Adrenal gland (tissue), 19 donors: ENCODE data around the gene DUSP22. TPM values are rescaled to one million over a fixed set of nuclear protein-coding genes. Genes with fewer than 3 reads are reported as not detected.
A peak's percentile ranks its signal among the peaks of the same experiment; 100 is the strongest.
"Not testable (repeated sequence)": the region's sequence is repeated elsewhere in the genome, so short reads cannot be mapped to it uniquely, and the experiment has no call there.

Source experiments
- DNase-seq, 7 donors: peaks; one replicate each; pipeline ENCODE4 v3.0.0-alpha.2; 2019 to 2020
- H3K27ac ChIP-seq, 5 donors: fragments of 200-600 bp; sonication (generic) in 4 of 5; 1 replicate in 3 of 5; 2 replicates in 2 of 5; pipeline versions ENCODE4 v1.5.1 to v1.8.0; 2016 to 2020; ENCODE audit warnings: mild to moderate bottlenecking in 1 of 5
- H3K27me3 ChIP-seq: fragments of 200-600 bp; 2 replicates; pipeline ENCODE4 v1.8.0; 2021
- H3K36me3 ChIP-seq, 2 donors: fragments of 200-600 bp; replicated peaks in 1 of 2; 1 replicate in 1 of 2; 2 replicates in 1 of 2; pipeline versions ENCODE4 v1.5.1 to v1.8.0; 2018 to 2022
- H3K4me1 ChIP-seq, 2 donors: fragments of 200-600 bp; replicated peaks in 1 of 2; 1 replicate in 1 of 2; 2 replicates in 1 of 2; pipeline versions ENCODE4 v1.5.1 to v1.8.0; 2018 to 2021
- H3K4me3 ChIP-seq, 4 donors: fragments of 200-600 bp; sonication (generic) in 3 of 4; one replicate each; pipeline ENCODE4 v1.5.1; 2016 to 2018
- H3K9me3 ChIP-seq, 3 donors: fragments of 200-600 bp; sonication (generic) in 1 of 3; replicated peaks in 1 of 3; 1 replicate in 2 of 3; 2 replicates in 1 of 3; pipeline versions ENCODE4 v1.5.1 to v1.8.0; 2016 to 2021
- POLR2A ChIP-seq, 2 donors: fragments of 450-650 bp; IDR thresholded peaks; one replicate each; pipeline ENCODE4 v1.6.1; 2017; ENCODE audit warnings: antibody characterized with exemption in 2 of 2, mild to moderate bottlenecking in 2 of 2, moderate library complexity in 1 of 2
- WGBS, 4 donors: extraction: QIAGEN DNeasy Blood & Tissue Kit in 2 of 4; methylation state at CpG; one replicate each; pipeline versions ENCODE4 v1.1.5 to v1.1.7; 2013 to 2017; 5-methylcytosine and 5-hydroxymethylcytosine counted together
- intact Hi-C, 2 donors: fragments of 100-400 bp; cut with DNase I; formaldehyde crosslinking; loops; one replicate each; pipeline versions ENCODE4 v1.14.1 to v1.15.0; 2022 to 2023
- long read RNA-seq, 10 donors: library from polyadenylated mRNA in 3 of 10; unstranded in 2 of 10; stranded (forward) in 1 of 10; transcript quantifications; one replicate each; pipeline ENCODE4 v2.0.0 and lab custom pipeline, GENCODE V29; 2021 to 2026
- polyA plus RNA-seq, 3 donors: library from polyadenylated mRNA; stranded (reverse); fragments of 200-250 nt in 2 of 3; fragments of 350-450 nt in 1 of 3; fragmentation: Illumina TruSeq in 1 of 3; extraction: RNeasy Lipid Tissue Mini Kit (QIAGEN cat#74804) in 1 of 3; gene quantifications; one replicate each; pipeline ENCODE4 v1.2.3, GENCODE V29; 2013 to 2014
- total RNA-seq, 9 donors: library from RNA; depleted of rRNA in 4 of 9; stranded (reverse); fragments of >200 nt in 4 of 9; fragments of 120-200 nt in 1 of 9; fragmentation: NEBNext Ultra II Directional in 1 of 9; extraction: Animal tissue kit (Norgen Biotek cat#: 25700) in 1 of 9; gene quantifications; one replicate each; pipeline versions ENCODE4 v1.1.0 to v1.2.4, GENCODE V29; 2013 to 2023
- TF ChIP-seq, protein P1 (sequence below), 6 experiments: fragments of 450-650 bp in 4 of 6; fragments of 200-600 bp in 2 of 6; sonication (generic) in 1 of 6; IDR thresholded peaks; 1 replicate in 5 of 6; 2 replicates in 1 of 6; pipeline versions ENCODE4 v1.5.1 to v1.8.0; 2016 to 2021; ENCODE audit warnings: antibody characterized with exemption in 6 of 6, mild to moderate bottlenecking in 2 of 6, moderate library complexity in 1 of 6
- donor health status: healthy with polysubstance abuse.
- donor health status: Bipolar disorder and iron deficiency.
- donor health status: DM: yes; HTN: yes; CAD: no.
- donor health status: DM: no; HTN: no; CAD: no.
- donor health status: DM: no; HTN: no; CAD: no.
- donor health status: DM: yes; HTN: yes; CAD: no.

Gene DUSP22, protein sequence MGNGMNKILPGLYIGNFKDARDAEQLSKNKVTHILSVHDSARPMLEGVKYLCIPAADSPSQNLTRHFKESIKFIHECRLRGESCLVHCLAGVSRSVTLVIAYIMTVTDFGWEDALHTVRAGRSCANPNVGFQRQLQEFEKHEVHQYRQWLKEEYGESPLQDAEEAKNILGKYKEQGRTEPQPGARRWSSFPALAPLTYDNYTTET
- total RNA-seq (10 to 100 TPM; 16.7 to 39.3 (median 31.2) TPM), polyA plus RNA-seq (10 to 100 TPM; 18.2 to 22.8 (median 22.4) TPM)
- long read RNA-seq, donor 1, partial matches to known transcripts: 0 of 6 reads
- long read RNA-seq, donor 1, other reads (novel, unspliced or antisense): 0 of 6 reads
- long read RNA-seq, donor 2, partial matches to known transcripts: 0 of 2 reads
- long read RNA-seq, donor 2, other reads (novel, unspliced or antisense): 0 of 2 reads
- long read RNA-seq, donor 3, partial matches to known transcripts: 0 of 3 reads
- long read RNA-seq, donor 3, other reads (novel, unspliced or antisense): 0 of 3 reads
- long read RNA-seq, donor 4, transcript DUSP22-201 (8 exons, 1,485 nt): major isoform, 9 of 13 reads
- long read RNA-seq, donor 4, partial matches to known transcripts: 1 of 13 reads
- long read RNA-seq, donor 4, other reads (novel, unspliced or antisense): 2 of 13 reads
- long read RNA-seq, donor 5, transcript DUSP22-208 (6 exons, 1,166 nt): minor isoform, 20 of 59 reads
- long read RNA-seq, donor 5, transcript DUSP22-202 (7 exons, 3,098 nt): major isoform, 22 of 59 reads
- long read RNA-seq, donor 5, transcript DUSP22-201 (8 exons, 1,485 nt): minor isoform, 7 of 59 reads
- long read RNA-seq, donor 5, partial matches to known transcripts: 1 of 59 reads
- long read RNA-seq, donor 5, other reads (novel, unspliced or antisense): 4 of 59 reads
- long read RNA-seq, donor 6, partial matches to known transcripts: 0 of 9 reads
- long read RNA-seq, donor 6, other reads (novel, unspliced or antisense): 2 of 9 reads
- long read RNA-seq, donor 7, transcript DUSP22-208 (6 exons, 1,166 nt): major isoform, 5 of 8 reads
- long read RNA-seq, donor 7, partial matches to known transcripts: 0 of 8 reads
- long read RNA-seq, donor 7, other reads (novel, unspliced or antisense): 0 of 8 reads
- long read RNA-seq, donor 8, partial matches to known transcripts: 0 of 7 reads
- long read RNA-seq, donor 8, other reads (novel, unspliced or antisense): 0 of 7 reads
- long read RNA-seq, donor 9, partial matches to known transcripts: 0 of 4 reads
- long read RNA-seq, donor 9, other reads (novel, unspliced or antisense): 0 of 4 reads
- long read RNA-seq, donor 10, partial matches to known transcripts: 0 of 3 reads
- long read RNA-seq, donor 10, other reads (novel, unspliced or antisense): 0 of 3 reads

DNA sequence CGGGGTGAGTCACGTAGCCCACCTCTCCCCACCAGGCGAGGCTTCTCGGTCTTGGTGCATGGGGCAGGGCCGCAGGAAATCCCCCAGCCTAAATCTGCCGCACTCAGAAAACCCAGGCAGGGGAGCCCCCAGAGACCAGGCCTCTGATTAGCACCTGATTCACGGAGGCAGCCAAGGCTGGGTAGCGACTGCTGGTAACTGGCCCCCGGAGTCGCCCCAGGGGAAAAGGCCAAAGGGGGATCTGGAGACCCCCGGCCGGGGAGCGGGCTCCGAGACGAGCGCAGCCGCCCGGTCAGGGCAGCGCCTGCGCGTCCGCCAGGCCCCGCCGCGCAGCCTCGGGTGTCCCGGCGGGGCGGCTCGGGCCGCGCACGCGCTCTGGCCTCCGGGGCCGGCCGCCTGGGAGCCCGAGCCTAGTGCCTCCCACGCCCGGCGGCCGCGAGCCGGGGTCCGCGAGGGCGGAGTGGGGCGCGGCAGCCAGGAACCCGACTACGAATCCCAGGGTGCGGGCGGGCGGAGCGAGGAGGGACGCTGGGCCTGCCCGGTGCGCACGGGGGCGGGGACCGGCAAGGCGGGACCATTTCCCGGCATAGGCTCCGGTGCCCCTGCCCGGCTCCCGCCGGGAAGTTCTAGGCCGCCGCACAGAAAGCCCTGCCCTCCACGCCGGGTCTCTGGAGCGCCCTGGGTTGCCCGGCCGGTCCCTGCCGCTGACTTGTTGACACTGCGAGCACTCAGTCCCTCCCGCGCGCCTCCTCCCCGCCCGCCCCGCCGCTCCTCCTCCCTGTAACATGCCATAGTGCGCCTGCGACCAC, at the start of gene DUSP22:
DUSP22 (plus strand) TSS at position 791 of the 809 bp plus-strand sequence. CDS start 53 bp downstream, outside the sequence.
- Histone ChIP-seq H3K27me3 (no peaks in the 10 kb centered on the region), H3K27ac (peak within 1 kb of the TSS; percentile 74 to 97 (median 91)), H3K36me3 (no peaks in the 10 kb centered on the region), H3K9me3 (no peaks in the 10 kb centered on the region), H3K4me3 (peak within 1 kb of the TSS in 3 of 4 donors; percentile 7 to 76 (median 61)), H3K4me1 (peaks cover 6 to 15% of the 10 kb centered on the region in 2 donors)
- peak; percentile 83 to 91 (median 87) for DNase-seq
- intact Hi-C loops: no loop called here
- peak; percentile 79 to 83 for TF ChIP-seq POLR2A (IDR thresholded peaks at IDR 0.05)
- TF ChIP-seq, protein P1, sequence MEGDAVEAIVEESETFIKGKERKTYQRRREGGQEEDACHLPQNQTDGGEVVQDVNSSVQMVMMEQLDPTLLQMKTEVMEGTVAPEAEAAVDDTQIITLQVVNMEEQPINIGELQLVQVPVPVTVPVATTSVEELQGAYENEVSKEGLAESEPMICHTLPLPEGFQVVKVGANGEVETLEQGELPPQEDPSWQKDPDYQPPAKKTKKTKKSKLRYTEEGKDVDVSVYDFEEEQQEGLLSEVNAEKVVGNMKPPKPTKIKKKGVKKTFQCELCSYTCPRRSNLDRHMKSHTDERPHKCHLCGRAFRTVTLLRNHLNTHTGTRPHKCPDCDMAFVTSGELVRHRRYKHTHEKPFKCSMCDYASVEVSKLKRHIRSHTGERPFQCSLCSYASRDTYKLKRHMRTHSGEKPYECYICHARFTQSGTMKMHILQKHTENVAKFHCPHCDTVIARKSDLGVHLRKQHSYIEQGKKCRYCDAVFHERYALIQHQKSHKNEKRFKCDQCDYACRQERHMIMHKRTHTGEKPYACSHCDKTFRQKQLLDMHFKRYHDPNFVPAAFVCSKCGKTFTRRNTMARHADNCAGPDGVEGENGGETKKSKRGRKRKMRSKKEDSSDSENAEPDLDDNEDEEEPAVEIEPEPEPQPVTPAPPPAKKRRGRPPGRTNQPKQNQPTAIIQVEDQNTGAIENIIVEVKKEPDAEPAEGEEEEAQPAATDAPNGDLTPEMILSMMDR (IDR thresholded peaks at IDR 0.05): no peak
- WGBS, 4 donors: 21 to 31% (median 26%) methylated on average over 13 to 85 of the region's 85 CpGs

DNA sequence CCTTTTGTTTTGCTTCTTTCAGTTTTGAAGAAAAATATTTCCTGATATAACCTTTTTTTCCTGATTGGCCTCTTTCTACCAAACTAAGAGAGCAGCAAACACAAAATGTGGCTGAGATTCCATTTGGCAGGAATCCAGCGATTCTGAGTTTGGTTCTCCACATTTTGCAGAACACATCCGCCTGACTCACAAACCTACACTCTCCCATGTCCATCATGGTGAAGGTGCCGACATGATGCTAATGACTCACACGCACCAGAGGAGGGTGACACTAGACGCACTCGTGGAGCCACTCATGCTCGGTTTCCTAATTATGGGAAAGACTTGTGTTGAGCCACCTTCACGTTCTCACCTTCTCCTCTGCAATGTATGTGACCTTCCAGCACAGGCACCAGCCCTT, 45.9 kb upstream of the DUSP22 start:
- H3K4me3 ChIP-seq: no peak overlapping the region
- no peak overlapping the region for H3K27ac ChIP-seq
- intact Hi-C loops: no loop called here
- H3K27me3 ChIP-seq: no peaks in the 10 kb centered on the region
- 65 to 76% (median 75%) methylated on average over 8 of the region's 8 CpGs for WGBS, 4 donors
- TF ChIP-seq, protein P1 (IDR thresholded peaks at IDR 0.05): no peak
- no peak for TF ChIP-seq POLR2A (IDR thresholded peaks at IDR 0.05)
- no peak for DNase-seq
- no peaks in the 10 kb centered on the region for H3K36me3 ChIP-seq
- H3K9me3 ChIP-seq: no peaks in the 10 kb centered on the region
- no peaks in the 10 kb centered on the region for H3K4me1 ChIP-seq

DNA sequence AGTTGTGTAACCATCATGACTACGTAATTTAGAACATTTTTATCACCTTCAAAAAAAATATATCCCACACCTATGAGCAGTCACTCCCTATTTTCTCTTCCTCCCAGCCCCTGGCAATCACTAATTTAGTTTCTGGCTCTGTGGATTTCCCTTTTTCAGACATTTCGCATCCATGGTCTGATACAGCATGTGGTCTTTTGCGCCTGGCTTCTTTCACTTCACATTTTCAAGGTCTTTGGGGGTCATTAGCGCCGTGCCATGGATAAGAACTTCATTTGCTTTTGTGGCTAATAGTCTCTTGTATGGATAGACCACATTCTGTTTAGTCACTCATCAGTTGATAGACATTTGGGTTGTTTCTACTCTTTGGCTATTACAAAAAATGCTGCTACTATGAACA, 44.9 kb upstream of the DUSP22 start:
- intact Hi-C loops: no loop called here
- no peak for DNase-seq
- no peaks in the 10 kb centered on the region for H3K4me1 ChIP-seq
- H3K27me3 ChIP-seq: no peaks in the 10 kb centered on the region
- no peaks in the 10 kb centered on the region for H3K9me3 ChIP-seq
- H3K27ac ChIP-seq: no peak overlapping the region
- no peak overlapping the region for H3K4me3 ChIP-seq
- TF ChIP-seq, protein P1 (IDR thresholded peaks at IDR 0.05): no peak
- TF ChIP-seq POLR2A (IDR thresholded peaks at IDR 0.05): no peak
- WGBS, 4 donors: 70 to 78% (median 73%) methylated on average over 5 of the region's 5 CpGs
- H3K36me3 ChIP-seq: no peaks in the 10 kb centered on the region

DNA sequence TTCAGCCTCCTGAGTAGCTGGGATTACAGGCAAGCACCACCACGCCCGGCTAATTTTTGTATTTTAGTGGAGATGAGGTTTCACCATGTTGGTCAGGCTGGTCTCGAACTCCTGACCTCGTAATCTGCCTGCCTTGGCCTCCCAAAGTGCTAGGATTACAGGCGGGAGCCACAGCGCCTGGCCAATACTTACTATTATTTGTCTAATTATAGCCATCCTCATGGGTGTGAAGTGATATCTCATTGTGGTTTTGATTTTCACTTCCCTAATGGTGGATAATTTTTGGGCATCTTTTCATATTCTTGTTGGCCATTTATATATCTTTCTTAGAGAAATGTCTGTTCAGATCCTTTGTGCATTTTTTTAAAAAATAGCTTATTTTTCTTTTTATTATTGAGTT, 44.2 kb upstream of the DUSP22 start:
- H3K9me3 ChIP-seq, H3K4me3 ChIP-seq, H3K27me3 ChIP-seq, H3K27ac ChIP-seq, DNase-seq, intact Hi-C loops, H3K36me3 ChIP-seq, H3K4me1 ChIP-seq: not testable (repeated sequence)
- WGBS, 4 donors: 68 to 88% (median 77%) methylated on average over 6 of the region's 6 CpGs
